Right cardiac atrium (tissue), 5 donors: ENCODE results near the gene REST. TPM values are rescaled to one million over a fixed set of nuclear protein-coding genes. Genes with fewer than 3 reads are reported as not detected.
"Not testable (repeated sequence)": the region's sequence is repeated elsewhere in the genome, so short reads cannot be mapped to it uniquely, and the experiment has no call there.

Experiments
- ATAC-seq, 2 donors: fragments of 200-7000 bp; cut with Tn5 transposase; one replicate each; pipeline versions ENCODE4 v1.8.0 to v1.9.1; 2020; ENCODE audit warnings: moderate library complexity in 2 of 2, mild to moderate bottlenecking in 1 of 2
- DNase-seq, 3 donors: peaks; one replicate each; pipeline ENCODE4 v3.0.0-alpha.2; 2020
- H3K27ac ChIP-seq: one replicate; pipeline ENCODE4 v1.5.1; 2013; ENCODE audit warnings: mild to moderate bottlenecking, low read length, control low read depth, moderate library complexity
- H3K27me3 ChIP-seq: one replicate; pipeline ENCODE4 v1.6.1; 2013; ENCODE audit not compliant: control insufficient read depth, insufficient read depth
- H3K4me1 ChIP-seq: one replicate; pipeline ENCODE4 v1.6.1; 2013; ENCODE audit warnings: low read length; ENCODE audit not compliant: control insufficient read depth, insufficient read depth
- H3K4me3 ChIP-seq: one replicate; pipeline ENCODE4 v1.5.1; 2013; ENCODE audit warnings: low read length, control low read depth
- H3K9me3 ChIP-seq: one replicate; pipeline ENCODE4 v1.6.1; 2013; ENCODE audit warnings: low read length; ENCODE audit not compliant: control insufficient read depth
- WGBS: extraction: QIAGEN DNeasy Blood & Tissue Kit; methylation state at CpG from one replicate; pipeline ENCODE4 v1.1.7; 2013; 5-methylcytosine and 5-hydroxymethylcytosine counted together
- intact Hi-C, 4 donors: fragments of 100-400 bp; cut with DNase I; formaldehyde crosslinking; loops; one replicate each; pipeline versions ENCODE4 v1.11.0 to v1.14.0; 2022 to 2023
- polyA plus RNA-seq: library from polyadenylated mRNA; stranded (reverse); fragments of 200-250 nt; gene quantifications from one replicate; pipeline ENCODE4 v1.2.3, GENCODE V29; 2013
- total RNA-seq, 4 donors: library from RNA; stranded (reverse); fragmentation: NEBNext Ultra II Directional; extraction: Animal tissue kit (Norgen Biotek cat#: 25700); gene quantifications; one replicate each; pipeline ENCODE4 v1.2.1, GENCODE V29; 2021
- donor health status: healthy with polysubstance abuse.
- donor health status: DM: no; HTN: yes; CAD: no.
- donor health status: DM: no; HTN: no; CAD: no.
- donor health status: DM: no; HTN: yes; CAD: no; lungs with severe emphysema.
- donor health status: DM: yes; HTN: yes; CAD: no.

REST gene
- total and polyA plus RNA-seq, 5 donors = 5.6 to 35.4 (median 34.5) TPM

- ATAC-seq (peak; percentile 28 to 32), DNase-seq (peak; percentile 55 to 81 (median 80))
- Histone ChIP-seq H3K9me3 (no peaks in the 10 kb centered on the region), H3K4me1 (peaks cover 10% of the 10 kb centered on the region), H3K27ac (peak overlapping the region; percentile 95), H3K4me3 (peak overlapping the region; percentile 99), H3K27me3 (no peaks in the 10 kb centered on the region)
- intact Hi-C loops = no loop called here
- WGBS = 1% methylated on average over 41 of the region's 41 CpGs
Observed at GRCh38 chr4:56909086-56909894, 1.6 kb downstream of the REST start.

GRCh38 chr4:56910172-56910967 is 2.7 kb downstream of the REST start:
- Histone ChIP-seq H3K4me3 (peak overlapping the region; percentile 99), H3K27me3 (no peaks in the 10 kb centered on the region), H3K4me1 (peaks cover 12% of the 10 kb centered on the region), H3K9me3 (no peaks in the 10 kb centered on the region), H3K27ac (peak overlapping the region; percentile 36)
- intact Hi-C loops = loop anchor here in 1 of 4 donors (10.0 kb wide), 1 partner anchor 64 kb away; the partner anchor contains the start of genes NOA1 and POLR2B
- DNase-seq (no peak), ATAC-seq (no peak)
- 56% methylated on average over 6 of the region's 6 CpGs for WGBS

DNA sequence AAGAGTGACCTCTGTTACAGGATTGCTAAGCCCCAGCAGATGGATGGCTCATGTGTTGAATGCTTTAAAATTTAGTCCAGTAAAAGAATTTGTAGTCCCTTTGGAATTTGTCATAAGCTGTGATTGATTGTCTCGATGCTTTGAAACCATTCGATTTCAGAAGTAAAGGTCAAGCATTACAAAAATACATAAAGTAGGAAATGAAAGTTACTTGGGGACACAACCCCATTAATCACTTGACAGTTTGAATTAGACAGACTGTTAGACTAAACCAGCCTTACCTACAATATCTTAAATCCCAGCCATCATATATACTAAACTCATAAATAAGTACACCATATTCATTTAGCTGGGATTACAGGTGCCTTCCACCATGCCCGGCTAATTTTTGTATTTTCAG is 6.6 kb downstream of the REST start:
- intact Hi-C loops = loop anchor here in 1 of 4 donors (10.0 kb wide), 1 partner anchor 60 kb away; the partner anchor contains the start of genes NOA1 and POLR2B
- H3K27me3 ChIP-seq = no peaks in the 10 kb centered on the region
- H3K27ac ChIP-seq = no peak overlapping the region
- H3K9me3 ChIP-seq = no peaks in the 10 kb centered on the region
- DNase-seq (no peak), ATAC-seq (no peak)
- peaks cover 9% of the 10 kb centered on the region for H3K4me1 ChIP-seq
- no peak overlapping the region for H3K4me3 ChIP-seq
- 80% methylated on average over 3 of the region's 3 CpGs for WGBS

DNA sequence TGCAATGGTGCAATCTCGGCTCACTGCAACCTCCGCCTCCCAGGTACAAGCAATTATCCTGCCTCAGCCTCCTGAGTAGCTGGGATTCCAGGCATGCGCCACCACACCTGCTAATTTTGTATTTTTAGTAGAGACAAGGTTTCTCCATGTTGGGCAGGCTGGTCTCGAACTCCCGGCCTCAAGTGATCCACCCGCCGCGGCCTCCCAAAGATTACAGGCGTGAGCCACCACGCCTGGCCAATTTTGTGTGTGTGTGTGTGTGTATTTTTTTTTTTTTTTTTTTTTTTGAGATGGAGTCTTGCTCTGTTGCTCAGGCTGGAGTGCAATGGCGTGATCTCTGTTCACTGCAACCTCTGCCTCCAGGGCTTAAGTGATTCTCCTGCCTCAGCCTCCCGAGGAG is 7.3 kb downstream of the REST start:
- H3K4me3 ChIP-seq, ATAC-seq, H3K4me1 ChIP-seq, H3K27ac ChIP-seq, DNase-seq, H3K27me3 ChIP-seq, H3K9me3 ChIP-seq: not testable (repeated sequence)
- 97% methylated on average over 12 of the region's 12 CpGs for WGBS
- intact Hi-C loops = loop anchor here in 1 of 4 donors (10.0 kb wide), 1 partner anchor 60 kb away; the partner anchor contains the start of genes NOA1 and POLR2B

- Histone ChIP-seq H3K4me1 (no peaks in the 10 kb centered on the region), H3K4me3 (no peak overlapping the region), H3K9me3 (no peaks in the 10 kb centered on the region), H3K27me3 (no peaks in the 10 kb centered on the region), H3K27ac (no peak overlapping the region)
- WGBS = 66% methylated on average over 2 of the region's 2 CpGs
- DNase-seq (no peak), ATAC-seq (no peak)
- intact Hi-C loops = no loop called here
Observed at GRCh38 chr4:56927196-56927595, 19.5 kb downstream of the REST start.

DNA sequence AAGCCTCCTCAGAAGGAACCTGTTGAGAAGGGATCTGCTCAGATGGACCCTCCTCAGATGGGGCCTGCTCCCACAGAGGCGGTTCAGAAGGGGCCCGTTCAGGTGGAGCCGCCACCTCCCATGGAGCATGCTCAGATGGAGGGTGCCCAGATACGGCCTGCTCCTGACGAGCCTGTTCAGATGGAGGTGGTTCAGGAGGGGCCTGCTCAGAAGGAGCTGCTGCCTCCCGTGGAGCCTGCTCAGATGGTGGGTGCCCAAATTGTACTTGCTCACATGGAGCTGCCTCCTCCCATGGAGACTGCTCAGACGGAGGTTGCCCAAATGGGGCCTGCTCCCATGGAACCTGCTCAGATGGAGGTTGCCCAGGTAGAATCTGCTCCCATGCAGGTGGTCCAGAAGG is 22.9 kb downstream of the REST start:
- Histone ChIP-seq H3K27me3 (no peaks in the 10 kb centered on the region), H3K27ac (no peak overlapping the region), H3K4me3 (no peak overlapping the region), H3K9me3 (no peaks in the 10 kb centered on the region), H3K4me1 (peaks cover 3% of the 10 kb centered on the region)
- whole genome bisulfite sequencing = 94% methylated on average over 7 of the region's 7 CpGs
- intact Hi-C loops = no loop called here
- ATAC-seq (no peak), DNase-seq (no peak)

GRCh38 chr4:56931924-56932323 is 24.2 kb downstream of the REST start:
- DNase-seq = no peak
- H3K9me3 ChIP-seq = no peaks in the 10 kb centered on the region
- no peaks in the 10 kb centered on the region for H3K27me3 ChIP-seq
- peaks cover 3% of the 10 kb centered on the region for H3K4me1 ChIP-seq
- H3K4me3 ChIP-seq = no peak overlapping the region
- H3K27ac ChIP-seq = no peak overlapping the region
- no peak for ATAC-seq
- intact Hi-C loops = no loop called here
- WGBS = 82% methylated on average over 4 of the region's 4 CpGs

- intact Hi-C loops = no loop called here
- H3K27ac ChIP-seq = no peak overlapping the region
- H3K4me1 ChIP-seq = peaks cover 3% of the 10 kb centered on the region
- no peak overlapping the region for H3K4me3 ChIP-seq
- no peak for DNase-seq
- 87% methylated on average over 6 of the region's 6 CpGs for WGBS
- no peaks in the 10 kb centered on the region for H3K9me3 ChIP-seq
- no peaks in the 10 kb centered on the region for H3K27me3 ChIP-seq
- ATAC-seq = no peak
Observed at GRCh38 chr4:56937262-56937661, 29.6 kb downstream of the REST start.

GRCh38 chr4:56939826-56940225 is 32.1 kb downstream of the REST start:
- 98% methylated on average over 14 of the region's 14 CpGs for WGBS
- H3K4me3 ChIP-seq, intact Hi-C loops, H3K4me1 ChIP-seq, H3K9me3 ChIP-seq, H3K27me3 ChIP-seq, ATAC-seq, DNase-seq, H3K27ac ChIP-seq: not testable (repeated sequence)

- H3K27me3 ChIP-seq = no peaks in the 10 kb centered on the region
- no peak overlapping the region for H3K27ac ChIP-seq
- H3K9me3 ChIP-seq = no peaks in the 10 kb centered on the region
- H3K4me1 ChIP-seq = no peaks in the 10 kb centered on the region
- intact Hi-C loops = no loop called here
- ATAC-seq = no peak
- 78% methylated on average over 12 of the region's 12 CpGs for WGBS
- no peak for DNase-seq
- no peak overlapping the region for H3K4me3 ChIP-seq
Observed at GRCh38 chr4:56940403-56940802, 32.7 kb downstream of the REST start.

GRCh38 chr4:56940971-56941370 is 33.3 kb downstream of the REST start:
- intact Hi-C loops = no loop called here
- Histone ChIP-seq H3K9me3 (no peaks in the 10 kb centered on the region), H3K27ac (no peak overlapping the region), H3K4me3 (no peak overlapping the region), H3K27me3 (no peaks in the 10 kb centered on the region), H3K4me1 (no peaks in the 10 kb centered on the region)
- ATAC-seq (no peak), DNase-seq (no peak)
